Measurements from ENCODE around the gene GYS1.

GYS1 gene

DNA sequence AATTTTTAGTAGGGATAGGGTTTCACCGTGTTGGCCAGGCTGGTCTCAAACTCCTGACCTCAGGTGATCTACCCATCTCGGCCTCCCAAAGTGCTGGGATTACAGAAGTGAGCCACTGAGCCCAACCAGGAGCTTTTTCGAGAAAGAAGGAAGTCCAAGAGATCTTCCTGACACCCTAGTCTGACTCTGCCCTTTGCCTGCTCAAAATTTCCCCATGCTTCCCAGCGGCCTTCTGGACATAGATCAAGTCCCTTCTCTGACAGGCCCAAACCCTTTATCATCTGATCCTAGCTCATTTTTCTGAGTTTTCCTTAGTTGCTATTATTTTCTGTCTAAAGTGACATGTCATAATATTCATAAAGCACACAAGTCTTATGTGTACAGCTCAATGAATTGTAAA lies 40.0 kb downstream of the GYS1 start:
- Histone ChIP-seq H3K79me2 (ENCODE audit: insufficient read depth, low read length) (peaks cover 17% of the 10 kb centered on the region), H4K20me1 (ENCODE audit: low read depth, low read length) (no peaks in the 10 kb centered on the region), H3K9ac (ENCODE audit: low read length) (no peak overlapping the region), H2AFZ (ENCODE audit: low read depth, low read length, severe bottlenecking) (no peak overlapping the region), H3K36me3 (ENCODE audit: low read length) (no peaks in the 10 kb centered on the region), H3K27me3 (ENCODE audit: low read length) (no peaks in the 10 kb centered on the region), H3K27ac (ENCODE audit: low read depth, low read length) (no peak overlapping the region), H3K9me2 (replicated peaks; ENCODE audit: insufficient read depth, low read length) (no peaks in the 10 kb centered on the region), H3K4me2 (ENCODE audit: low read depth, low read length, poor library complexity, severe bottlenecking) (no peak overlapping the region), H3K9me3 (ENCODE audit: insufficient read depth, low read length) (peaks cover 2% of the 10 kb centered on the region; the same call in 1 of the 2 replicates), H3F3A (ENCODE audit: insufficient read depth) (0 out of 2 replicates have a peak, but pooled peaks cover 3% of the 10 kb centered on the region), H3K4me3 (ENCODE audit: insufficient read depth, low read length, poor library complexity, severe bottlenecking) (no peak overlapping the region)
- TF ChIP-seq EZH2phosphoT487 (conservative IDR thresholded peaks at IDR 0.05; ENCODE audit: low read length): no peak
- TF ChIP-seq, protein P1, sequence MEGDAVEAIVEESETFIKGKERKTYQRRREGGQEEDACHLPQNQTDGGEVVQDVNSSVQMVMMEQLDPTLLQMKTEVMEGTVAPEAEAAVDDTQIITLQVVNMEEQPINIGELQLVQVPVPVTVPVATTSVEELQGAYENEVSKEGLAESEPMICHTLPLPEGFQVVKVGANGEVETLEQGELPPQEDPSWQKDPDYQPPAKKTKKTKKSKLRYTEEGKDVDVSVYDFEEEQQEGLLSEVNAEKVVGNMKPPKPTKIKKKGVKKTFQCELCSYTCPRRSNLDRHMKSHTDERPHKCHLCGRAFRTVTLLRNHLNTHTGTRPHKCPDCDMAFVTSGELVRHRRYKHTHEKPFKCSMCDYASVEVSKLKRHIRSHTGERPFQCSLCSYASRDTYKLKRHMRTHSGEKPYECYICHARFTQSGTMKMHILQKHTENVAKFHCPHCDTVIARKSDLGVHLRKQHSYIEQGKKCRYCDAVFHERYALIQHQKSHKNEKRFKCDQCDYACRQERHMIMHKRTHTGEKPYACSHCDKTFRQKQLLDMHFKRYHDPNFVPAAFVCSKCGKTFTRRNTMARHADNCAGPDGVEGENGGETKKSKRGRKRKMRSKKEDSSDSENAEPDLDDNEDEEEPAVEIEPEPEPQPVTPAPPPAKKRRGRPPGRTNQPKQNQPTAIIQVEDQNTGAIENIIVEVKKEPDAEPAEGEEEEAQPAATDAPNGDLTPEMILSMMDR (IDR thresholded peaks at IDR 0.05; ENCODE audit: insufficient read depth, low read length, poor library complexity, severe bottlenecking): no peak

DNA sequence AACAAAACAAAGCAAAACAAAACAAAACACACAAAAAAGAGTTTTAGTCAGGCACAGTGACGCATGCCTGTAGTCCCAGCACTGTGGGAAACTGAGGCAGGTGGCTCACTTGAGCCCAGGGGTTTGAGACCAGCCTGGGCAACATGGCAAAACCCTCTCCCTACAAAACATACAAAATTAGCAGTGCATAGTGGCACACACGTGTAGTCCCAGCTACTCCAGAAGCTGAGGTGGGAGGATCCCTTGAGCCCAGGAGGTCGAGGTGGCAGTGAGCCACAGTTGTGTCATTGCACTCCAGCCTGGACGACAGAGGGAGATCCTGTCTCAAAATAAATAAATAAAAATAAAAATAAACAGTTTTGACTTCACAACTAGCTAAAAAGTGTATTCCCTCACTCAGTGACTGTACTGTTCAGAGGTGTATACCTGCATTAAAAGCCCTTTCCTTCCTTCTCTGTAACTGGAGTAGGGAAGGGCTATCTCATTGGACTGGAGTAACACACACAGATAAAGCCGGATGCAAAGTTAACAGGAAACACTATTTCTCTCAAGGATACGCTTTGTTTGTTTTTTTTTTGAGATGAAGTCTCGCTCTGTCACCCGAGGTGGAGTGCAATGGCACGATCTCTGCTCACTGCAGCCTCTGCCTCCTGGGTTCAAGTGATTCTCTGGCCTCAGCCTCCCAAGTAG lies 42.1 kb downstream of the GYS1 start:
- TF ChIP-seq, protein P1 (IDR thresholded peaks at IDR 0.05; ENCODE audit: insufficient read depth, low read length, poor library complexity, severe bottlenecking): no peak
- no peak for TF ChIP-seq EZH2phosphoT487 (conservative IDR thresholded peaks at IDR 0.05; ENCODE audit: low read length)
- Histone ChIP-seq H2AFZ (ENCODE audit: low read depth, low read length, severe bottlenecking) (no peak overlapping the region), H3K27ac (ENCODE audit: low read depth, low read length) (no peak overlapping the region), H3K4me3 (ENCODE audit: insufficient read depth, low read length, poor library complexity, severe bottlenecking) (no peak overlapping the region), H3F3A (ENCODE audit: insufficient read depth) (0 out of 2 replicates have a peak, but pooled peaks cover 1% of the 10 kb centered on the region), H3K9me3 (ENCODE audit: insufficient read depth, low read length) (peaks cover 21% of the 10 kb centered on the region; the same call in 1 of the 2 replicates), H3K27me3 (ENCODE audit: low read length) (no peaks in the 10 kb centered on the region), H3K36me3 (ENCODE audit: low read length) (no peaks in the 10 kb centered on the region), H3K9ac (ENCODE audit: low read length) (no peak overlapping the region), H3K4me2 (ENCODE audit: low read depth, low read length, poor library complexity, severe bottlenecking) (no peak overlapping the region), H4K20me1 (ENCODE audit: low read depth, low read length) (no peaks in the 10 kb centered on the region), H3K79me2 (ENCODE audit: insufficient read depth, low read length) (peaks cover 13% of the 10 kb centered on the region), H3K9me2 (replicated peaks; ENCODE audit: insufficient read depth, low read length) (no peaks in the 10 kb centered on the region)

DNA sequence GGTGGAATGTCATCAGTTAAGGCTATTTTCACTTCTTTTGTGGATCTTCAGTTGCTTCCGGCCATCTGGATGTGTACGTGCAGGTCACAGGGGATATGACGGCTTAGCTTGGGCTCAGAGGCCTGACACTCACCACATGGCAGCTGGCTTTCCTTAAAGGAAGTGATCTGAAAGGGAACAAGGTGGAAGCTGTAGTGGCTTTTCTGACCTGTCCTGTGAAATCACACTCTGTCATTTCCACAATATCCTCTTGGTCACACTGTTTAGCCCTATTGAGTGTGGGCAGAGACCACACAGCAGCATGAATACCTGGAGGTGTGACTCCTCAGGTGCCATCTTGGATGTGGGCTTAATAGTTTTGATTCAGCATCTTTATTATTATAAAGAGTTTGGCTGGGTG lies 43.0 kb downstream of the GYS1 start:
- Histone ChIP-seq H3K9ac (ENCODE audit: low read length) (no peak overlapping the region), H4K20me1 (ENCODE audit: low read depth, low read length) (no peaks in the 10 kb centered on the region), H3K9me2 (replicated peaks; ENCODE audit: insufficient read depth, low read length) (no peaks in the 10 kb centered on the region), H3K27me3 (ENCODE audit: low read length) (no peaks in the 10 kb centered on the region), H3K27ac (ENCODE audit: low read depth, low read length) (no peak overlapping the region), H2AFZ (ENCODE audit: low read depth, low read length, severe bottlenecking) (no peak overlapping the region), H3K4me3 (ENCODE audit: insufficient read depth, low read length, poor library complexity, severe bottlenecking) (no peak overlapping the region), H3K36me3 (ENCODE audit: low read length) (no peaks in the 10 kb centered on the region), H3K9me3 (ENCODE audit: insufficient read depth, low read length) (peaks cover 21% of the 10 kb centered on the region; the same call in 1 of the 2 replicates), H3K79me2 (ENCODE audit: insufficient read depth, low read length) (peaks cover 5% of the 10 kb centered on the region), H3K4me2 (ENCODE audit: low read depth, low read length, poor library complexity, severe bottlenecking) (no peak overlapping the region), H3F3A (ENCODE audit: insufficient read depth) (no peaks in the 10 kb centered on the region)
- no peak for TF ChIP-seq EZH2phosphoT487 (conservative IDR thresholded peaks at IDR 0.05; ENCODE audit: low read length)
- TF ChIP-seq, protein P1 (IDR thresholded peaks at IDR 0.05; ENCODE audit: insufficient read depth, low read length, poor library complexity, severe bottlenecking): no peak

Data from SU-DHL-6 (cell line).